ENCODE data around the gene PLD1.

DNA sequence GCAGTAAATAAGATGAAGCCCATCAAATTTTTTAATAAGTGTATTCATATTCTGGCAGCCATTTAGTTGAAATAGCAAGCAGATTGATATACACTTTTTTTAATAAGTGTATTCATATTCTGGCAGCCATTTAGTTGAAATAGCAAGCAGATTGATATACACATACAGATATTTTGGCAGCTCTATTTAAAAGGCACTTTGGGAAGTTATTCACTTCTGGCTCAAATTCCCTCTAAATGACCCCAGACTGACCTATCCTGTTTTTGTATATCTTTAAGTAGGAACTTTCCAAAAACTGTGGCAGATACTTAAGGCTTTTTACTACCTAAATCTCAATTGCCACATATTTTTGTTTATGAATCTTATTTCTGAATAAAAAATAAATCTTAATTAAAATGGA lies 122.3 kb downstream of the PLD1 start:
- TF ChIP-seq, protein P1, sequence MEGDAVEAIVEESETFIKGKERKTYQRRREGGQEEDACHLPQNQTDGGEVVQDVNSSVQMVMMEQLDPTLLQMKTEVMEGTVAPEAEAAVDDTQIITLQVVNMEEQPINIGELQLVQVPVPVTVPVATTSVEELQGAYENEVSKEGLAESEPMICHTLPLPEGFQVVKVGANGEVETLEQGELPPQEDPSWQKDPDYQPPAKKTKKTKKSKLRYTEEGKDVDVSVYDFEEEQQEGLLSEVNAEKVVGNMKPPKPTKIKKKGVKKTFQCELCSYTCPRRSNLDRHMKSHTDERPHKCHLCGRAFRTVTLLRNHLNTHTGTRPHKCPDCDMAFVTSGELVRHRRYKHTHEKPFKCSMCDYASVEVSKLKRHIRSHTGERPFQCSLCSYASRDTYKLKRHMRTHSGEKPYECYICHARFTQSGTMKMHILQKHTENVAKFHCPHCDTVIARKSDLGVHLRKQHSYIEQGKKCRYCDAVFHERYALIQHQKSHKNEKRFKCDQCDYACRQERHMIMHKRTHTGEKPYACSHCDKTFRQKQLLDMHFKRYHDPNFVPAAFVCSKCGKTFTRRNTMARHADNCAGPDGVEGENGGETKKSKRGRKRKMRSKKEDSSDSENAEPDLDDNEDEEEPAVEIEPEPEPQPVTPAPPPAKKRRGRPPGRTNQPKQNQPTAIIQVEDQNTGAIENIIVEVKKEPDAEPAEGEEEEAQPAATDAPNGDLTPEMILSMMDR (conservative IDR thresholded peaks at IDR 0.05; ENCODE audit: low read length), result no peak
- no peak for TF ChIP-seq EZH2phosphoT487 (IDR thresholded peaks at IDR 0.05; ENCODE audit: borderline replicate concordance)
